ENCODE data around the gene EBF3.

EBF3 gene

DNA sequence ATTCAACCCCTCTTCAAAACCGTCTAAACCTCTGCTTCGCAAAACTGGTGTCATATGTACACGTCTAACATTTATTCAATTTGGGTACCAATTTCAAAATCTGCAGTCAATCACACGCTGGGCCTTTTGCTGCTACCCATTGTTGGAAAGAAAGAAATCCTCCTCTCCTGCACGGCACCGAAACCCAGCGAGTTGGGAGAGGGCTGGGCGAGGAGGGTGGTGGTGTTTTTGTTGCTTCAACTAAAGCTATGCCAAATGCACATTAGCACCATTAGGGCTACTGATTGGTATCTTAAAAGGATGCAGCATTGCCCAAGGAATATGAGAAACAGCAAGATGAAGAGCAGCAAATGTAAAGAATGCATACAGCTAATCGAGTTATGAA lies 7.8 kb downstream of the EBF3 start:
- H3K4me3 ChIP-seq (ENCODE audit: low read depth in 1 of 2, low read length in 2 of 2) = no peak overlapping the region
- H3K9ac ChIP-seq (ENCODE audit: low read depth, low read length) = no peak overlapping the region
- no peaks in the 10 kb centered on the region for H3K27me3 ChIP-seq (ENCODE audit: insufficient read depth, low read length, poor library complexity)
- no peaks in the 10 kb centered on the region for H3K36me3 ChIP-seq (ENCODE audit: insufficient read depth, low read length)
- H3K79me2 ChIP-seq (ENCODE audit: insufficient read depth, low read length) = no peaks in the 10 kb centered on the region
- no peak overlapping the region for H2AFZ ChIP-seq (ENCODE audit: low read depth, low read length)
- no peaks in the 10 kb centered on the region for H3K4me1 ChIP-seq (ENCODE audit: insufficient read depth, low read length)
- DNase-seq (no peak), ATAC-seq (ENCODE audit: insufficient read depth, low read depth) (no peak)
- H3K27ac ChIP-seq (ENCODE audit: low read length) = no peak overlapping the region
- TF ChIP-seq CTCF (IDR thresholded peaks at IDR 0.05; ENCODE audit: borderline replicate concordance, extremely low read depth, low read length, poor library complexity, severe bottlenecking) (no peak), EZH2 (IDR thresholded peaks at IDR 0.05; ENCODE audit: borderline replicate concordance, low read depth, low read length, severe bottlenecking) (no peak)
- no peak overlapping the region for H3K4me2 ChIP-seq (ENCODE audit: insufficient read depth, low read length)
- H4K20me1 ChIP-seq (ENCODE audit: insufficient read depth, low read length) = no peaks in the 10 kb centered on the region
- no peaks in the 10 kb centered on the region for H3K9me3 ChIP-seq (ENCODE audit: insufficient read depth, low read length, severe bottlenecking)

DNA sequence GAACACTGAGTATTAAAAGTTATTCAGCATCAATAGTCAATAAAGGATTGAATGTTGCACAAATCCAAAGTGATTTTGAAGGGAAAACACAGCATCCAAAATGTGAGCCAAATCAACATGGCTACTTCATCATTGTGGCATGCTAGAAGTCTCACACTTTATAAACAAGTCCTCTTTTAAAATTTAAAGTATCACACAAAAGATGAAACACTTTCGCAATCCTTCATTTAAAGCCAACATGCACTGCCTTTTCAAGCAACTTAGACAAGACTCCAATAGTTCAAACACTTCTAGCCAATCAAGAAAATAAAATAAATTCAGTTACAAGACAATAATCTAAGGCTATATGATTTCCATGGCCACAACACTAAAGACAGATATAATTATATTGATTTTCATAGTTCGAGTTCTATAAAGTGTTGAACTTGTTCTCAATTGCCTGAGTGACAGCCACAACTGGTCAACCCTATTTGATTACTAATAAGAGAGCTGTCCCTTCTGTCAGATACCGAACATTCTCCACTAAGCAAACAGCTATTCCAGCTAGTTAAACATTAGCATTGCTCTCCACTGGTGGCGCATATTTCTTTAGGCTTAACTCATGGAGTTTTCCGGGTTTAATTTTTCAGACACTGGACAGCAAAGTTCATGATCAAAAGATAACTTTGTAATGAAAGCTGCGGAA lies 8.3 kb downstream of the EBF3 start:
- Histone ChIP-seq H3K36me3 (ENCODE audit: insufficient read depth, low read length) (no peaks in the 10 kb centered on the region), H3K27me3 (ENCODE audit: insufficient read depth, low read length, poor library complexity) (no peaks in the 10 kb centered on the region), H3K9me3 (ENCODE audit: insufficient read depth, low read length, severe bottlenecking) (no peaks in the 10 kb centered on the region), H2AFZ (ENCODE audit: low read depth, low read length) (no peak overlapping the region), H3K4me3 (ENCODE audit: low read depth in 1 of 2, low read length in 2 of 2) (no peak overlapping the region), H3K79me2 (ENCODE audit: insufficient read depth, low read length) (no peaks in the 10 kb centered on the region), H3K4me1 (ENCODE audit: insufficient read depth, low read length) (no peaks in the 10 kb centered on the region), H3K4me2 (ENCODE audit: insufficient read depth, low read length) (no peak overlapping the region), H3K27ac (ENCODE audit: low read length) (no peak overlapping the region), H3K9ac (ENCODE audit: low read depth, low read length) (no peak overlapping the region), H4K20me1 (ENCODE audit: insufficient read depth, low read length) (no peaks in the 10 kb centered on the region)
- no peak for DNase-seq
- ATAC-seq (ENCODE audit: insufficient read depth, low read depth) = no peak
- TF ChIP-seq CTCF (IDR thresholded peaks at IDR 0.05; ENCODE audit: borderline replicate concordance, extremely low read depth, low read length, poor library complexity, severe bottlenecking) (no peak), EZH2 (IDR thresholded peaks at IDR 0.05; ENCODE audit: borderline replicate concordance, low read depth, low read length, severe bottlenecking) (no peak)

DNA sequence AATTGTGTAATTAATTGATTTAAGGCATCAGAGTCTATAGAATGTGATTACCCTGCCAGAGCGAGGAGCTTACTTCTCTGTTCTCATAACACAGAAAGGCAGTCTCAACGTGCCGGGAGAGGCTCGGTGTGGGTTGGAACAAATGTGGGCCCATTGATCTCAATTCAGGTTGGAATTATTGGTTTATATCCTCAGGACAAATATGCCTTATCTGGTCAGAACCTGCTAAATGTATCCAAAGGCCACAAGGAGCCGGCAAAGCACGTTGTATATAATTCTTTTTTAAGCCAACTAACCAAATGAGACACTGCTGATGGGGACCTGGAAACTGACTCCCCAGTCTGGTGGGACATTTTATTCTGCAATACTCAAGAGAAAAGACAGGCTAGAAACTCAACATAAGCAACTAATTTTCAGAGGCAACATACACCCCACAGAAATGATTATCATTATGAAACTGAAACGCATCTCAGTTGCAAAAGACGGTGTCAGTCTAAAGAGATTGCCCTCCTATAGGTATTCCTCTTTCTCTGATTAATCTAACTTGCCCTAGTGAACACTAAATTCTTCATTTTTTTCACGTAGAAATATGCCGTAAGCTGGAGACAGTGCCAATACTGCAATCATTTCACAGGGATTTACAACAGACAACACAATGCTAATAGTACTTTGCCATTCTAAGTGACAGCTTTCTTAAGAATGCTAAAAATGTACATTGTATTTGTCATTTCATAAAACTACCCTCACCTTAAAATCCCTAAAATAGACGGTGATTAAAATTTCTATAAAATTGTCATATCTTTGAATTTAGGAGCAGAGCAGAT lies 9.4 kb downstream of the EBF3 start:
- Histone ChIP-seq H3K9ac (ENCODE audit: low read depth, low read length) (no peak overlapping the region), H3K9me3 (ENCODE audit: insufficient read depth, low read length, severe bottlenecking) (no peaks in the 10 kb centered on the region), H3K4me3 (ENCODE audit: low read depth in 1 of 2, low read length in 2 of 2) (no peak overlapping the region), H3K27ac (ENCODE audit: low read length) (no peak overlapping the region), H3K36me3 (ENCODE audit: insufficient read depth, low read length) (no peaks in the 10 kb centered on the region), H4K20me1 (ENCODE audit: insufficient read depth, low read length) (no peaks in the 10 kb centered on the region), H3K4me2 (ENCODE audit: insufficient read depth, low read length) (no peak overlapping the region), H3K27me3 (ENCODE audit: insufficient read depth, low read length, poor library complexity) (no peaks in the 10 kb centered on the region), H2AFZ (ENCODE audit: low read depth, low read length) (no peak overlapping the region), H3K79me2 (ENCODE audit: insufficient read depth, low read length) (no peaks in the 10 kb centered on the region), H3K4me1 (ENCODE audit: insufficient read depth, low read length) (no peaks in the 10 kb centered on the region)
- TF ChIP-seq CTCF (IDR thresholded peaks at IDR 0.05; ENCODE audit: borderline replicate concordance, extremely low read depth, low read length, poor library complexity, severe bottlenecking) = no peak
- no peak for TF ChIP-seq EZH2 (IDR thresholded peaks at IDR 0.05; ENCODE audit: borderline replicate concordance, low read depth, low read length, severe bottlenecking)
- no peak for ATAC-seq (ENCODE audit: insufficient read depth, low read depth)
- DNase-seq = no peak
